HG02759 (cell line): Measurements from ENCODE around the gene AIDA.
"Not testable (repeated sequence)": the region's sequence is repeated elsewhere in the genome, so short reads cannot be mapped to it uniquely, and the experiment has no call there.

Source experiments
- ATAC-seq: cut with Tn5 transposase; IDR thresholded peaks from one replicate; pipeline ENCODE4 v1.9.1; 2021; ENCODE audit warnings: mild to moderate bottlenecking, moderate library complexity; ENCODE audit not compliant: unreplicated experiment

The AIDA gene

DNA sequence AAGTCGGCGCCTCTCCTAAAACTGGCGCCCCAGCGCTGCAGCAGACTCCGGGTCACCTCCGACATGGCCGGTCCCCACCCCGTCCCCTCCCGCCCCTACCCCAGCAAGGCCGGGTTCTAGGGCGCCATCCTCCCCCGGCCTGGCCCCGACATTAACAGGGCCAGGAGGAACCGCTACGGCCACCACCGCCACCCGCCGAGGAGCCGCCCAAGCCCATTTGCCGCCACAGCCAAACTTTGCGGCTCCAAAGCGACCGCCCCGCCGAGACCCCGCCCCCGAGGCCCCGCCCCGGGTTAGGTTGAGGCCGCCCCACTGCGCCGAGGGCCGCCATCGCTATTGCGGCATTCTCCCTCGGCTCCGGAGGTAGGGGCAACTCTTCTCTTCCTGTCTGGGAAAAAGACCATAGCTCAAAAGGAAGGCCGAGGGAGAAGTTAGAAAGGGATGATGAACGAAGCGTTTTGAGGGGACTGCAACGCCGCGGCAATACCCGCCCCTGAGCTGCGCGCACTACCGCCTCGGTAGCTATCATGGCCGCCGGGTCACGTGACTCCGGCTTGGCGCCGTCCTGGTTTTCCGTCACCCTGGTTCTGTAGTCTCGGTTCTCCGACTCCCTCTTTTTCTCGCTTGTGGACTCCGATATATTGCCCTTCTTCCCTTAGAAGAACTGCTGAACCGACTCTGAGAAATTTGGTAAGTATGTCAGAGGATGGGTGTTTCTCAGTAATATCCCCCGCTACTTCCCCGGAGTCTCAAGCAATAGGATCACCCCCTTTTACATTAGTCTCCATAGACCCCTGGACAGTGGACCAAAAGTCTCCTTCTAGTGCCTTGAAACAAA is at the start of gene AIDA, which contains the start of gene BROX:
Gene AIDA (minus strand): TSS at position 239 of the 838 bp plus-strand sequence. CDS start 174 bp downstream, at position 65.
Gene BROX (plus strand): TSS at position 312 of the 838 bp plus-strand sequence. CDS start 3,136 bp downstream, outside the sequence.
- ATAC-seq, result peak; percentile 81

GRCh38 chr1:222761083-222761482 is 48.8 kb upstream of the AIDA start:
- no peak for ATAC-seq

- no peak for ATAC-seq
Measured at GRCh38 chr1:222759451-222760035, 47.3 kb upstream of the AIDA start.

DNA sequence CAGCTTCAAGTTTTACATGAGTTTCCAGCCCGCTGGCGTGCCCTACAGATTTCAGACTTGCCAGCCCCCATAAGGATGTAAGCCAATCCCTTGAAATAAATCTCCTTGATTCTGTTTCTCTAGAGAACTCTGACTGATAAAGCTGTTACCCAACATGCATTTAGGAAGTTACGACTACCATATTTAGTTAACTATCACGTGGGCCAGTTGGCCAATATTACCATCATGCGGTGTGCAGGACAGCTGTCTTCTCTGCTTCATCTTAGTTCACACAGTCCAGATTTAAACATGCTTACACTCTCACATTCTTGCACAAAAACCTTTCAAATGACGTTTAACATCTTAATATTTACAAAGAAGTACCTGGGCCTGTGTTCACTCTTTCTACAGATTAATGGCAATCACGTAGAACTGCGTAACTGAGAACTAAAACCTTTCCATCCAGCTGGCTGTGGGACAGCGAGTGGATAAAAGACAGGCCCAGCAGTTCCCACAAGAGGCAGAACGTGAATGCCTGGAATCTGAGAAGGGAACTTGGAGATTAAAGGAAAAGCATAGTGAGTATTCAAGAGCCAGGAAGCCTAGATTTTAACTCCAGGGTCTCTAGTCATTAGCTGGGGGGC is 45.5 kb upstream of the AIDA start:
- ATAC-seq, result no peak

- no peak for ATAC-seq
Measured at GRCh38 chr1:222754366-222755139, 42.3 kb upstream of the AIDA start.

- no peak for ATAC-seq
Measured at GRCh38 chr1:222751255-222751654, 39.0 kb upstream of the AIDA start.

GRCh38 chr1:222750651-222751050 is 38.4 kb upstream of the AIDA start:
- ATAC-seq, result peak; percentile 68

DNA sequence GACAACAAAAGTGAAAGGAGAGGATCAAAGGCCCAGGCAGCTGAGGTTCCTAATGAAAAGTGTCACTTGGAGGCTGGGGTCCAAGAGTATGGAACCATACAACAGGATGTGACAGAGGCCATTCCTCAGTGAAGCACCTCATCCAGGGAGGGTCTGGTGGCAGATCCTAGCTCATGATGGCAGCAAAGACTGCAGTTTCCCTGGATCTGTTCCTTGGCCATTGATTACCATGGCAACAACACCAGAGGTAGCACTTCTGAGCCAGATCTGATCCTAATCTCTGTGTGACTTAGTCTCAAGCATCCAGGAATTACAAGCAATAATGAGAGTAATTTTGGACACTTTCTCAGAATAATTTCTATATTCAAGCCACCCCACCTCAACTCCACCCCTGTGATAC is 37.6 kb upstream of the AIDA start:
- ATAC-seq, result no peak

GRCh38 chr1:222741630-222742457 is 29.6 kb upstream of the AIDA start:
- ATAC-seq, result not testable (repeated sequence)

DNA sequence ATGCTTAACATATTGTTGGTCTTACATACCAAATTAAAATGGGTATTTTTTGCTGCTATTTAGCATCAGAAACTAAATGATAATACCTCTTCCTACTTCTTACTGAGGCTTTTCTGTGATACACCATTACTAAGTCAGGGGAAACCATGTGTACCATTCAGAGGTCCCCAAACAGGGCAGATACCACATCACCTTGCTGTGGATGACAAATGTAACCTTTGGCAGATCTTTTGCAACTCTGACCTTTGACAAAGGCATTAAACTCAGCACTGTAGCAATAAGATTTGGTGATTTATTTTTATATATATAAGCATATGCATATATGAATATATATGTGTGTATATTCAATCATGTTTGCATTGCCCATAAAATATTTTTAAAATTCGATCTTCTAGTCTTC is 27.6 kb upstream of the AIDA start:
- ATAC-seq, result no peak

GRCh38 chr1:222739465-222739864 is 27.2 kb upstream of the AIDA start:
- no peak for ATAC-seq

GRCh38 chr1:222736972-222737371 is 24.7 kb upstream of the AIDA start, which contains the start of gene FAM177B:
Gene FAM177B (plus strand): TSS chr1:222737202. CDS start chr1:222746546, 9,344 bp downstream.
- no peak for ATAC-seq

DNA sequence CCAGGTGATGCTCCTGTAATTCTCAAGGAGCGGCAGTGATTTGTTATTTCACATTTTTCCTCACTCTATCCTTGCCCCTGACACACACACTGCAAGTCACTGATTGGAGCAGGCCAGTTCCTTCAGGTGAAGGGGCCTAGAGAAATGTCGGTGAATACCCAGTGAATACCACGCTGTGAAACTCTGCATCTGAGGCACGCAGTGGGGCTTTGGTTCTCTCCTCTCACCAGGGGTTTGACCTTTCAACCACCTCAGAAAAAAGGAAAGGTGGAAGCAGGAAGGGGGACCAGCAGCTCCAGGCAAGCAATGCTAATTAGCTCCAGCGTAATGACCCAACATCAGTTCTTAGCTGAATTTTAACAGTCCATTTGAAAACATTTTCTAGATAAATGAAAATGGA is 24.2 kb upstream of the AIDA start:
- no peak for ATAC-seq

DNA sequence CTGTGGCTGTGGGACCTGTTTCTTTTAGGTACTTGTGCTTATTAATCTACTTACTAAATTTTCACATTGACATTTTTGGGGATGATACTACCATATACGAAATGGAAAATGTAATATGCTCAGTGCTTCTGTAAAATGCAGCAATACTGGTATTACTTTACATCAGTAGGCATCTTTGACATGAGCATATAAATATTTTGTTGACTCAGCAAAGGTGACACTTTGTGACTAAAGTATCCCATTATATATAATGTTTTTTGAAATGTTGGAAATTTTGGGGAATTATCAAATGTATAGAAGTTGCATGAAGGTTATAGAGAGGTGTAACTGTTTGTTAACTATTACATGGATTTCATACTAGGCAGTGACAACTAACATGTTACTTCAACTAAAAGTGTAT is 22.4 kb upstream of the AIDA start:
- ATAC-seq, result no peak

DNA sequence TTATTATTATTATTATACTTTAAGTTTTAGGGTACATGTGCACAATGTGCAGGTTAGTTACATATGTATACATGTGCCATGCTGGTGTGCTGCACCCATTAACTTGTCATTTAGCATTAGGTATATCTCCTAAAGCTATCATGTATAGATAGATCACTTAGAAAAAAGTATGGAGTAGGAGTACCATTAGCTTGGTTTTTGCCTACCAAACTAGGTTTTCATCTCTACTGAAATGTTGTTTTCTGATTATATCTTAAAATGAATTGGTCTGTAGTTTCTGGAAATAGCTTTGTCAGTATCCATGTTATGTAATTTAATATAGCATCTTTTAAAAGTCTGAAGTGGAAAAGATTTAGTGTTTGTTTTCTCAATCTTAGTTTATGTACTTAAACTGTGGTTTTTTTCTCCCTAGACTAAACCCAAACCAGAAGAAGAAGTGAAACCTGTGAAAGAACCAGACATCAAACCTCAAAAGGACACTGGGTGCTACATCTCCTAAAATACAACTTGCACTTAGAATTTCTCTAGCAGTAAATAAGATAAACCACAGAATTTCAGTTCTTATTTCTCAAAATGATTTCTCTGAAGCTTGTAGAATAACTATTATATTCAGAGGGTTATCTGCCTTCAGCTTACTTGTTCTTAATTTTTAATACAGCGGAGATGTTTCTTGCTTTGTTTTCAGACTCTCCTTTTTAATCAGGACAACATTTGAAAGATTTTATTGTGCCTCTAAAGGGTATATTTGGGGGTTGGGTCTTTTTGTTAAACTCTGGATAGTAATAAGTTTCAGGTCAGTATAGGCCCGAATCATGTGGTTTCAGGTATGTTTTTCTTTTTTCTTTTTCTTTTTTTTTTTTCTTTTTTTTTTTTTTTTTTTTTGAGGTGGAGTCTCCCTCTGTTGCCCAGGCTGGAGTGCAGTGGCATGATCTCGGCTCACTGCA is 20.2 kb upstream of the AIDA start:
- peak; percentile 98 for ATAC-seq

GRCh38 chr1:222730866-222731265 is 18.6 kb upstream of the AIDA start:
- no peak for ATAC-seq

DNA sequence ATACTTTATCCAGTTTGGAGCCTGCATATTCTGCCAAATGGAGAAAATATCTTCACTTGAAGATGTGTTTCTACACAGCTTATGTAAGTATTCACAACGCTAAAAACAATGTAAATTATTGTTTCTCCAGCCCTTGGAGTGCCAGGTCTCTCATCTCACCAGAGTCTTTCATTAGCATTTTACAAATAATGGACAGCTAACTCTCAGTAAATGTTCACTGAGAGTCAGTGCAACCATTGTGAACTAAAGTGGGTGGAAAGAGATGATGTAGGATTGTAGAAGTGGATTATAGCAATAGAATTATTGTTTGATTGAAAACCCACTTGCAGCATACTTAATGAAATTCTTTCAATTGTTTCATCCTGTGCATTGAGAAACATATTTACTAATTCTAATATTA is 16.5 kb upstream of the AIDA start:
- ATAC-seq, result no peak

DNA sequence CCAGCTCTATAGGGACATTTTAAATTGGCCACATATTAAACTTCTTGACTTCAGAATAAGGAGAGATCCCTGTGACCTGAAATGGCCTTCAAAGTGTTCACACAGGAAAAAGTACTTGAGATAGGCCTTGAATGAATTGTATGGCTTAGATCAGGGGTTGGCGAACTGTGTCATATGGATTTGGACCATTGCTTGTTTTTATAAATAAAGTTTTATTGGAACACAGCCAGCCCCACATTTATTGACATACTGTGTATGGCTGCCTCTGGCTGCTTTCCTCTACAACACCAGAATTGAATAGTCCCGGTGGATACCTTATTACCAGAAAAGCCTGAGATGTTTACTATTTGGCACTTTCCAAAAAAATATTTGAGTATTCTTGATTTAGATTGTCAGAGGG is 4.1 kb upstream of the AIDA start:
- ATAC-seq, result no peak
